GM18520 (cell line): ENCODE data around the gene YTHDF2.
"Not testable (repeated sequence)": the region's sequence is repeated elsewhere in the genome, so short reads cannot be mapped to it uniquely, and the experiment has no call there.

Source experiments
- ATAC-seq: cut with Tn5 transposase; IDR thresholded peaks from one replicate; pipeline ENCODE4 v1.9.1; 2021; ENCODE audit not compliant: unreplicated experiment

The YTHDF2 gene

GRCh38 chr1:28758420-28758819 lies 21.7 kb downstream of the YTHDF2 start:
- no peak for ATAC-seq

- no peak for ATAC-seq
Observed at GRCh38 chr1:28759257-28759656, 22.5 kb downstream of the YTHDF2 start.

GRCh38 chr1:28761189-28761588 lies 24.4 kb downstream of the YTHDF2 start:
- no peak for ATAC-seq

- no peak for ATAC-seq
Observed at GRCh38 chr1:28766532-28767183, 29.9 kb downstream of the YTHDF2 start.

GRCh38 chr1:28770601-28771165 lies 33.9 kb downstream of the YTHDF2 start:
- ATAC-seq = no peak

- not testable (repeated sequence) for ATAC-seq
Observed at GRCh38 chr1:28771921-28772320, 35.2 kb downstream of the YTHDF2 start.

GRCh38 chr1:28773105-28773504 lies 36.4 kb downstream of the YTHDF2 start:
- ATAC-seq = no peak

GRCh38 chr1:28775121-28775942 lies 38.6 kb downstream of the YTHDF2 start:
- ATAC-seq = no peak

GRCh38 chr1:28776341-28776740 lies 39.6 kb downstream of the YTHDF2 start:
- no peak for ATAC-seq

GRCh38 chr1:28778021-28778420 lies 41.3 kb downstream of the YTHDF2 start:
- ATAC-seq = no peak

- ATAC-seq = no peak
Observed at GRCh38 chr1:28779751-28780408, 43.1 kb downstream of the YTHDF2 start.

- no peak for ATAC-seq
Observed at GRCh38 chr1:28781305-28781704, 44.6 kb downstream of the YTHDF2 start.

GRCh38 chr1:28782011-28782410 lies 45.3 kb downstream of the YTHDF2 start:
- ATAC-seq = no peak

GRCh38 chr1:28783363-28783762 lies 46.6 kb downstream of the YTHDF2 start:
- no peak for ATAC-seq

GRCh38 chr1:28789412-28789811 lies 52.7 kb downstream of the YTHDF2 start:
- no peak for ATAC-seq

- no peak for ATAC-seq
Observed at GRCh38 chr1:28789816-28790215, 53.1 kb downstream of the YTHDF2 start.

GRCh38 chr1:28790377-28791035 lies 53.8 kb downstream of the YTHDF2 start:
- ATAC-seq = no peak

- ATAC-seq = not testable (repeated sequence)
Observed at GRCh38 chr1:28791929-28792328, 55.2 kb downstream of the YTHDF2 start.

- no peak for ATAC-seq
Observed at GRCh38 chr1:28792644-28793121, 55.9 kb downstream of the YTHDF2 start.

- ATAC-seq = not testable (repeated sequence)
Observed at GRCh38 chr1:28794582-28794981, 57.8 kb downstream of the YTHDF2 start.
